ENCODE measurements around the gene RALGPS1.

The RALGPS1 gene

DNA sequence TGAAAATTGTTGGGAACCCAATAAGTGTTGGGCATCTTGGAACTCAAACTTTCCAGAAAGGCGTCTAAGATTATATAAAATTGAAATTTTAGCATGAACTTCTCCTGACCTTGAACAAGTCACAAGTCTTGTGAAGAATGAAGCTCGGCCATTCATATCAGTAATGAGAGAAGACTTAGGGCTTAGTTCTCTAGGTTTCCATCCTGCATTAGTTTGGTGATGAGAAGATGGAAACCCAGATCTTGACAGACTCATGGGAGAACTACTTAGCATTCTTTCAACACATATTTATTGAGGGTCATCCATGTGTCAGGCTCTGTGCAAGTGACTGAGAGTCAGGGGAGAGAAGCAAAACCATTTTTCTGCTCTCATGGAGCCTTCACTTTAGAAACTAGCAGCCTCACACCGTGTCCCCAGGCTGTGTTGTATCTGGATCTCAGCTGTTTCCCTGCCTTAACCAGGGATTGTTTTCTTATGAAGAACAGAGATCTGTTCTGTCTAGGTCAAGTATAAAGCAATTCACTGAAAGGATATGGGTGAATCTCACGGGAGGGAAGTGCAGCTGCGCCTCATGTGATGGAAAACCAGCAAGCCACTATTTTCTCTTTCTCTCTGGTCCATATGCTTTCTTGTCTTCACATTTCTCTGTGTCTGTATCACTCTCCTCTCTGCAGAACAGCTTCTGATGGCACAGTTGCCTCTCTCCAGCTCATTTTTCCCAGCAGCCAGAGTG is 353.4 kb downstream of the RALGPS1 start:
- DNase-seq, result no peak

DNA sequence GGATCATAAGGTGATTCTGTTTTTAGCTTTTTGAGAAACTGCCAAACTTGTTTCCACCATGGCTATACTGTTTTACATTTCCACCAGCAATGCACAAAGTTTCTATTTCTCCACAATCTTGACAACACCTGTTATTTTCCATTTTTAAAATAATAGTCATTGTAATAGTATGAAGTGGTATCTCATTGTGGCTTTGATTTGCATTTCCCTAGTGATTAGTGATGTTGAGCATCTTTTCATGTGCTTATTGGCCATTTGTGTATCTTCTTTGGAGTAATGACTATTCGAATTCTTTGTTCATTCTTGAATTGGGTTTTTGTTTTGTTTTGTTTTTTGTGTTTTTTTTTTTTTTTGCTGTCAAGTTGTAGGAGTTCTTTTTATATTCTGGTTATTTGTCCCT is 354.9 kb downstream of the RALGPS1 start:
- DNase-seq, result no peak

Data from NCI-H524 (cell line).